GM18511 (cell line): ENCODE measurements around the gene IL27RA.
A peak's percentile ranks its signal among the peaks of the same experiment; 100 is the strongest.
"Not testable (repeated sequence)": the region's sequence is repeated elsewhere in the genome, so short reads cannot be mapped to it uniquely, and the experiment has no call there.

Experiments
- ATAC-seq: cut with Tn5 transposase; IDR thresholded peaks from one replicate; pipeline ENCODE4 v1.9.1; 2021; ENCODE audit warnings: mild to moderate bottlenecking, moderate library complexity; ENCODE audit not compliant: unreplicated experiment

IL27RA gene

GRCh38 chr19:13998426-13998825 lies 33.1 kb upstream of the IL27RA start:
- ATAC-seq: no peak

- ATAC-seq: no peak
Measured at GRCh38 chr19:13999085-13999484, 32.5 kb upstream of the IL27RA start.

- no peak for ATAC-seq
Measured at GRCh38 chr19:14000691-14001375, 30.7 kb upstream of the IL27RA start.

- no peak for ATAC-seq
Measured at GRCh38 chr19:14002571-14003250, 28.9 kb upstream of the IL27RA start.

- no peak for ATAC-seq
Measured at GRCh38 chr19:14003251-14004055, 28.1 kb upstream of the IL27RA start.

GRCh38 chr19:14004619-14005348 lies 26.8 kb upstream of the IL27RA start:
- ATAC-seq: no peak

GRCh38 chr19:14005349-14006084 lies 26.0 kb upstream of the IL27RA start:
- ATAC-seq: peak; percentile 32

- peak; percentile 82 for ATAC-seq
Measured at GRCh38 chr19:14006085-14006765, 25.3 kb upstream of the IL27RA start, which contains the start of gene RFX1. Gene RFX1 (minus strand): TSS chr19:14006320. CDS start chr19:13993843, 12,477 bp downstream.

GRCh38 chr19:14006766-14007562 lies 24.6 kb upstream of the IL27RA start:
- peak; percentile 36 for ATAC-seq

- no peak for ATAC-seq
Measured at GRCh38 chr19:14012378-14012915, 19.1 kb upstream of the IL27RA start.

GRCh38 chr19:14015524-14016035 lies 16.0 kb upstream of the IL27RA start:
- ATAC-seq: peak; percentile 89

GRCh38 chr19:14019100-14019499 lies 12.5 kb upstream of the IL27RA start:
- ATAC-seq: no peak

- ATAC-seq: not testable (repeated sequence)
Measured at GRCh38 chr19:14019739-14020138, 11.8 kb upstream of the IL27RA start.

GRCh38 chr19:14021474-14021873 lies 10.1 kb upstream of the IL27RA start:
- ATAC-seq: no peak

- ATAC-seq: no peak
Measured at GRCh38 chr19:14022469-14022868, 9.1 kb upstream of the IL27RA start.

GRCh38 chr19:14023404-14024235 lies 7.9 kb upstream of the IL27RA start:
- ATAC-seq: no peak

- not testable (repeated sequence) for ATAC-seq
Measured at GRCh38 chr19:14026652-14027192, 4.8 kb upstream of the IL27RA start.
